LoVo (cell line): ENCODE results near the gene GUCY2D.
"Not testable (repeated sequence)": the region's sequence is repeated elsewhere in the genome, so short reads cannot be mapped to it uniquely, and the experiment has no call there.

Experiments
- DNase-seq: peaks from one replicate; pipeline ENCODE4 v3.0.0-alpha.2; 2016; ENCODE audit warnings: low spot score

Gene GUCY2D

GRCh38 chr17:8018436-8018835 lies 16.0 kb downstream of the GUCY2D start:
- DNase-seq = no peak

GRCh38 chr17:8019166-8019565 lies 16.8 kb downstream of the GUCY2D start:
- no peak for DNase-seq

GRCh38 chr17:8019665-8020650 lies 17.5 kb downstream of the GUCY2D start:
- DNase-seq = no peak

GRCh38 chr17:8020776-8021564 lies 18.6 kb downstream of the GUCY2D start:
- no peak for DNase-seq

GRCh38 chr17:8021565-8022359 lies 19.3 kb downstream of the GUCY2D start:
- no peak for DNase-seq

- DNase-seq = no peak
Measured at GRCh38 chr17:8022360-8023003, 20.1 kb downstream of the GUCY2D start.

- not testable (repeated sequence) for DNase-seq
Measured at GRCh38 chr17:8024161-8024560, 21.7 kb downstream of the GUCY2D start.

- DNase-seq = no peak
Measured at GRCh38 chr17:8025176-8025911, 22.9 kb downstream of the GUCY2D start.

- no peak for DNase-seq
Measured at GRCh38 chr17:8029121-8029520, 26.7 kb downstream of the GUCY2D start.

GRCh38 chr17:8031261-8031661 lies 28.8 kb downstream of the GUCY2D start:
- no peak for DNase-seq

- no peak for DNase-seq
Measured at GRCh38 chr17:8031950-8032349, 29.5 kb downstream of the GUCY2D start.

GRCh38 chr17:8032442-8032841 lies 30.0 kb downstream of the GUCY2D start:
- no peak for DNase-seq

GRCh38 chr17:8038954-8039610 lies 36.7 kb downstream of the GUCY2D start, which contains the start of gene ALOX15B:
Gene ALOX15B, plus strand, starts transcription at chr17:8039059. Its CDS starts 97 bp downstream, at chr17:8039156.
- no peak for DNase-seq

- no peak for DNase-seq
Measured at GRCh38 chr17:8039611-8040168, 37.3 kb downstream of the GUCY2D start.

- peak; percentile 54 for DNase-seq
Measured at GRCh38 chr17:8041249-8041928, 39.0 kb downstream of the GUCY2D start.

GRCh38 chr17:8041979-8042378 lies 39.6 kb downstream of the GUCY2D start:
- DNase-seq = no peak

- no peak for DNase-seq
Measured at GRCh38 chr17:8044819-8045810, 42.7 kb downstream of the GUCY2D start.

GRCh38 chr17:8046306-8046928 lies 44.0 kb downstream of the GUCY2D start:
- no peak for DNase-seq
